ENCODE measurements around the gene SIRPB2. TPM values are rescaled to one million over a fixed set of nuclear protein-coding genes. Genes with fewer than 3 reads are reported as not detected.
A peak's percentile ranks its signal among the peaks of the same experiment; 100 is the strongest.

Gene SIRPB2
- total and polyA plus RNA-seq, 2 of the 8 experiments (the other 6 are each of a cell fraction or from before 2014, with no cell fraction given) = 0.28 TPM; not detected in 1

GRCh38 chr20:1467082-1467354 lies 24.2 kb downstream of the SIRPB2 start:
- FAIRE-seq = no peak
- peak overlapping the region; percentile 16 to 47 for H3K4me2 ChIP-seq (ENCODE audit: insufficient read depth in 1 of 2, low read depth in 2 of 2, low read length in 2 of 2)

More at GRCh38 chr20:1467082-1467354, 24.2 kb downstream of the SIRPB2 start:
- Histone ChIP-seq H3K56ac (replicated peaks; ENCODE audit: insufficient read length, low read depth, low read length) (no peak overlapping the region), H4K8ac (ENCODE audit: extremely low read depth, insufficient read depth, low read length) (no peak overlapping the region), H2BK120ac (replicated peaks; ENCODE audit: low read depth, low read length) (no peak overlapping the region), H3K23me2 (ENCODE audit: low read depth, low read length) (peaks cover 6% of the 10 kb centered on the region), H3K79me2 (ENCODE audit: control insufficient read depth in 1 of 2, insufficient read depth in 2 of 2, low read length in 2 of 2) (peaks cover 9 to 40% of the 10 kb centered on the region in 2 experiments; a peak in 3 of 4 replicates), H3K23ac (ENCODE audit: insufficient read length) (no peak overlapping the region), H3K9me3 (ENCODE audit: insufficient read depth in 2 of 2, low read depth in 1 of 2, low read length in 1 of 2) (no peaks in the 10 kb centered on the region), H3K27me3 (replicated peaks in 1 of 4; ENCODE audit: control insufficient read depth in 3 of 4, extremely low read depth in 1 of 4, insufficient read depth in 3 of 4, low read length in 3 of 4) (no peaks in the 10 kb centered on the region), H2BK15ac (ENCODE audit: low read length) (no peak overlapping the region), H4K20me1 (replicated peaks in 1 of 2; ENCODE audit: control insufficient read depth in 1 of 2, insufficient read depth in 2 of 2, low read length in 2 of 2) (peaks cover 2 to 11% of the 10 kb centered on the region in 2 experiments), H2AK5ac (ENCODE audit: low read depth, low read length) (no peak overlapping the region), H3K36me3 (ENCODE audit: control insufficient read depth in 2 of 4, insufficient read depth in 4 of 4, low read length in 3 of 4) (peaks cover 2 to 7% (median 6%) of the 10 kb centered on the region in 4 experiments; a peak in 5 of 8 replicates), H2BK20ac (ENCODE audit: low read length) (0 out of 2 replicates have a peak overlapping the region, but pooled peaks have one; percentile 97), H4K5ac (ENCODE audit: insufficient read length, low read depth, low read length) (no peak overlapping the region), H3K4ac (replicated peaks; ENCODE audit: insufficient read length, low read depth, low read length) (no peak overlapping the region), H3K27ac (ENCODE audit: low read depth, low read length) (no peak overlapping the region), H3K14ac (ENCODE audit: insufficient read length) (no peak overlapping the region), H3K79me1 (ENCODE audit: low read depth, low read length) (peaks cover 11% of the 10 kb centered on the region), H3K4me3 (ENCODE audit: extremely low read depth in 1 of 4, insufficient read depth in 2 of 4, low read depth in 3 of 4, low read length in 4 of 4) (peak overlapping the region in 3 of 4 experiments; percentile 2 to 33 (median 14); a peak in 2 of 8 replicates), H4K91ac (replicated peaks; ENCODE audit: insufficient read length, low read length) (no peak overlapping the region), H3K18ac (ENCODE audit: extremely low read depth, low read length) (peak overlapping the region; percentile 25; the same call in 1 of the 2 replicates), H2AFZ (ENCODE audit: low read length) (peak overlapping the region; percentile 93), H2BK12ac (ENCODE audit: low read depth, low read length) (peak overlapping the region; percentile 88; the same call in 1 of the 2 replicates), H3K4me1 (replicated peaks in 1 of 4; ENCODE audit: control insufficient read depth in 3 of 4, insufficient read depth in 4 of 4, low read length in 3 of 4) (peaks cover 3 to 14% (median 6%) of the 10 kb centered on the region in 4 experiments; a peak in 6 of 7 replicates), H2BK5ac (ENCODE audit: low read depth, low read length) (no peak overlapping the region), H3K9ac (replicated peaks in 1 of 4; ENCODE audit: extremely low read depth in 1 of 4, low read depth in 3 of 4, low read length in 3 of 4) (no peak overlapping the region; a peak in 2 of 7 replicates)
- ChIA-PET CTCF (ENCODE audit: partially characterized antibody) (interaction anchor here (0.7 to 5.3 kb wide), 27 partner anchors 9 to 258 kb away, joined by 3 to 63 read pairs (median 5); partner anchors contain the start of gene FKBP1A), POLR2A (ENCODE audit: partially characterized antibody) (interaction anchor here (1.1 to 2.2 kb wide), 7 partner anchors 10 to 160 kb away, joined by 3 to 7 read pairs (median 4); partner anchors contain the start of gene FKBP1A)
- 22% methylated on average over 7 of the region's 7 CpGs; no CpG with 5 or more reads in 1 of the 2 experiments for WGBS, 2 experiments (ENCODE audit: extremely low coverage in 1 of 2, insufficient coverage in 1 of 2, insufficient read length in 1 of 2, insufficient replicate concordance in 2 of 2, low coverage in 1 of 2, low lambda C conversion rate in 2 of 2, missing lambda C conversion rate in 1 of 2)
- TF ChIP-seq SIN3A (conservative IDR thresholded peaks at IDR 0.05 in 1 of 2, IDR thresholded peaks at IDR 0.05 in 1 of 2; ENCODE audit: low read depth in 1 of 2, low read length in 2 of 2) (no peak), JUND (IDR thresholded peaks at IDR 0.05; ENCODE audit: low read length) (no peak), RBBP5 (IDR thresholded peaks at IDR 0.05; ENCODE audit: borderline replicate concordance, low read depth, low read length) (no peak), SP1 (IDR thresholded peaks at IDR 0.05; ENCODE audit: low read depth, low read length) (no peak), SRF (IDR thresholded peaks at IDR 0.05; ENCODE audit: low read depth, low read length) (no peak), KDM4A (IDR thresholded peaks at IDR 0.05; ENCODE audit: low read depth, low read length, severe bottlenecking) (no peak)
- DNase-seq (ENCODE audit: low read depth in 1 of 2, low spot score in 2 of 2) = no peak

All from H1 (cell line).